ENCODE results near the gene CARD9.
"Not testable (repeated sequence)": the region's sequence is repeated elsewhere in the genome, so short reads cannot be mapped to it uniquely, and the experiment has no call there.

Gene CARD9

GRCh38 chr9:136358016-136358415 is 15.5 kb downstream of the CARD9 start:
- TF ChIP-seq GATA1 (IDR thresholded peaks at IDR 0.05; ENCODE audit: low read depth, low read length) (no peak), POLR2A (IDR thresholded peaks at IDR 0.05; ENCODE audit: low read length) (no peak)
- DNase-seq = no peak

GRCh38 chr9:136357202-136357725 is 16.2 kb downstream of the CARD9 start:
- DNase-seq = no peak
- TF ChIP-seq GATA1 (IDR thresholded peaks at IDR 0.05; ENCODE audit: low read depth, low read length) (no peak), POLR2A (IDR thresholded peaks at IDR 0.05; ENCODE audit: low read length) (no peak)

- TF ChIP-seq POLR2A (IDR thresholded peaks at IDR 0.05; ENCODE audit: low read length) = no peak
- TF ChIP-seq GATA1 (IDR thresholded peaks at IDR 0.05; ENCODE audit: low read depth, low read length) = no peak
- no peak for DNase-seq
These were observed 17.6 kb downstream of the CARD9 start for GRCh38 chr9:136355616-136356557.

- no peak for TF ChIP-seq GATA1 (IDR thresholded peaks at IDR 0.05; ENCODE audit: low read depth, low read length)
- TF ChIP-seq POLR2A (IDR thresholded peaks at IDR 0.05; ENCODE audit: low read length) = no peak
- DNase-seq = peak; percentile 52 to 57
These were observed 18.8 kb downstream of the CARD9 start for GRCh38 chr9:136354592-136355085.

GRCh38 chr9:136353757-136354488 is 19.5 kb downstream of the CARD9 start:
- TF ChIP-seq POLR2A (IDR thresholded peaks at IDR 0.05; ENCODE audit: low read length) = no peak
- TF ChIP-seq GATA1 (IDR thresholded peaks at IDR 0.05; ENCODE audit: low read depth, low read length) = no peak
- DNase-seq = no peak

- no peak for DNase-seq
- TF ChIP-seq GATA1 (IDR thresholded peaks at IDR 0.05; ENCODE audit: low read depth, low read length) = no peak
- TF ChIP-seq POLR2A (IDR thresholded peaks at IDR 0.05; ENCODE audit: low read length) = no peak
These were observed 20.4 kb downstream of the CARD9 start for GRCh38 chr9:136353088-136353487.

- DNase-seq = no peak
- TF ChIP-seq GATA1 (IDR thresholded peaks at IDR 0.05; ENCODE audit: low read depth, low read length) = no peak
These were observed 20.8 kb downstream of the CARD9 start for GRCh38 chr9:136352682-136353081.

- not testable (repeated sequence) for DNase-seq
These were observed 21.6 kb downstream of the CARD9 start for GRCh38 chr9:136351868-136352267.

- TF ChIP-seq POLR2A (IDR thresholded peaks at IDR 0.05; ENCODE audit: low read length) = no peak
- TF ChIP-seq GATA1 (IDR thresholded peaks at IDR 0.05; ENCODE audit: low read depth, low read length) = no peak
- no peak for DNase-seq
These were observed 22.1 kb downstream of the CARD9 start for GRCh38 chr9:136351252-136351800.

GRCh38 chr9:136349546-136349945 is 23.9 kb downstream of the CARD9 start:
- DNase-seq = no peak
- TF ChIP-seq POLR2A (IDR thresholded peaks at IDR 0.05; ENCODE audit: low read length) = no peak
- no peak for TF ChIP-seq GATA1 (IDR thresholded peaks at IDR 0.05; ENCODE audit: low read depth, low read length)

GRCh38 chr9:136348691-136349090 is 24.8 kb downstream of the CARD9 start:
- TF ChIP-seq GATA1 (IDR thresholded peaks at IDR 0.05; ENCODE audit: low read depth, low read length) (no peak), POLR2A (IDR thresholded peaks at IDR 0.05; ENCODE audit: low read length) (no peak)
- no peak for DNase-seq

- no peak for DNase-seq
- no peak for TF ChIP-seq POLR2A (IDR thresholded peaks at IDR 0.05; ENCODE audit: low read length)
- no peak for TF ChIP-seq GATA1 (IDR thresholded peaks at IDR 0.05; ENCODE audit: low read depth, low read length)
These were observed 25.8 kb downstream of the CARD9 start for GRCh38 chr9:136347472-136348256.

GRCh38 chr9:136346927-136347465 is 26.5 kb downstream of the CARD9 start:
- TF ChIP-seq POLR2A (IDR thresholded peaks at IDR 0.05; ENCODE audit: low read length) (no peak), GATA1 (IDR thresholded peaks at IDR 0.05; ENCODE audit: low read depth, low read length) (no peak)
- DNase-seq = no peak

Measured in erythroblast (primary cell).